HepG2 (cell line): ENCODE results near the gene CLDN20.

Experiments
- CTCF ChIP-seq: sonication (generic); formaldehyde crosslinking; IDR thresholded peaks from 2 replicates; pipeline ENCODE4 v1.5.0; 2020; ENCODE audit warnings: mild to moderate bottlenecking, missing genetic modification reagents, moderate library complexity
- EZH2 ChIP-seq: conservative IDR thresholded peaks from 2 replicates; pipeline ENCODE4 v1.6.1; 2012; ENCODE audit warnings: mild to moderate bottlenecking, low read depth, low read length, moderate library complexity
- KAT7 ChIP-seq: IDR thresholded peaks from 2 replicates; pipeline ENCODE4 v1.6.1; 2018; ENCODE audit warnings: borderline replicate concordance, missing compliant biosample characterization
- TAF1 ChIP-seq: sonication (generic); formaldehyde crosslinking; IDR thresholded peaks from 2 replicates; pipeline ENCODE4 v1.4.0; 2020; ENCODE audit warnings: missing genetic modification reagents
- ZNF251 ChIP-seq: sonication (generic); formaldehyde crosslinking; IDR thresholded peaks from 2 replicates; pipeline ENCODE4 v1.9.0; 2021; ENCODE audit warnings: mild to moderate bottlenecking, missing genetic modification reagents
- TF ChIP-seq, protein P1 (sequence below): sonication (generic); formaldehyde crosslinking; conservative IDR thresholded peaks from 2 replicates; pipeline ENCODE4 v1.4.0; 2020; ENCODE audit warnings: missing genetic modification reagents

GRCh38 chr6:155319902-155320301 lies 56.1 kb downstream of the CLDN20 start:
- TF ChIP-seq CTCF (CRISPR knock-in tag) (no peak), TAF1 (CRISPR knock-in tag) (no peak), ZNF251 (CRISPR knock-in tag) (no peak), KAT7 (no peak), EZH2 (no peak)
- TF ChIP-seq, protein P1, sequence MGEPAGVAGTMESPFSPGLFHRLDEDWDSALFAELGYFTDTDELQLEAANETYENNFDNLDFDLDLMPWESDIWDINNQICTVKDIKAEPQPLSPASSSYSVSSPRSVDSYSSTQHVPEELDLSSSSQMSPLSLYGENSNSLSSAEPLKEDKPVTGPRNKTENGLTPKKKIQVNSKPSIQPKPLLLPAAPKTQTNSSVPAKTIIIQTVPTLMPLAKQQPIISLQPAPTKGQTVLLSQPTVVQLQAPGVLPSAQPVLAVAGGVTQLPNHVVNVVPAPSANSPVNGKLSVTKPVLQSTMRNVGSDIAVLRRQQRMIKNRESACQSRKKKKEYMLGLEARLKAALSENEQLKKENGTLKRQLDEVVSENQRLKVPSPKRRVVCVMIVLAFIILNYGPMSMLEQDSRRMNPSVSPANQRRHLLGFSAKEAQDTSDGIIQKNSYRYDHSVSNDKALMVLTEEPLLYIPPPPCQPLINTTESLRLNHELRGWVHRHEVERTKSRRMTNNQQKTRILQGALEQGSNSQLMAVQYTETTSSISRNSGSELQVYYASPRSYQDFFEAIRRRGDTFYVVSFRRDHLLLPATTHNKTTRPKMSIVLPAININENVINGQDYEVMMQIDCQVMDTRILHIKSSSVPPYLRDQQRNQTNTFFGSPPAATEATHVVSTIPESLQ (CRISPR knock-in tag), result no peak
